Skin epidermis (tissue), 12 donors: ENCODE data around the gene NUDCD3.

Experiments
- H3K27ac ChIP-seq, 21 experiments: fragments of 200-600 bp; sonication (generic) in 11 of 21; one replicate each; pipeline ENCODE4 v1.5.0; 2020; ENCODE audit warnings: mild to moderate bottlenecking in 3 of 21, inconsistent platforms in 2 of 21, moderate library complexity in 2 of 21
- H3K4me3 ChIP-seq, 7 experiments: fragments of 200-600 bp; sonication (generic) in 2 of 7; one replicate each; pipeline ENCODE4 v1.5.0; 2020; ENCODE audit warnings: inconsistent platforms in 2 of 7, mild to moderate bottlenecking in 2 of 7, moderate library complexity in 1 of 7

The NUDCD3 gene

DNA sequence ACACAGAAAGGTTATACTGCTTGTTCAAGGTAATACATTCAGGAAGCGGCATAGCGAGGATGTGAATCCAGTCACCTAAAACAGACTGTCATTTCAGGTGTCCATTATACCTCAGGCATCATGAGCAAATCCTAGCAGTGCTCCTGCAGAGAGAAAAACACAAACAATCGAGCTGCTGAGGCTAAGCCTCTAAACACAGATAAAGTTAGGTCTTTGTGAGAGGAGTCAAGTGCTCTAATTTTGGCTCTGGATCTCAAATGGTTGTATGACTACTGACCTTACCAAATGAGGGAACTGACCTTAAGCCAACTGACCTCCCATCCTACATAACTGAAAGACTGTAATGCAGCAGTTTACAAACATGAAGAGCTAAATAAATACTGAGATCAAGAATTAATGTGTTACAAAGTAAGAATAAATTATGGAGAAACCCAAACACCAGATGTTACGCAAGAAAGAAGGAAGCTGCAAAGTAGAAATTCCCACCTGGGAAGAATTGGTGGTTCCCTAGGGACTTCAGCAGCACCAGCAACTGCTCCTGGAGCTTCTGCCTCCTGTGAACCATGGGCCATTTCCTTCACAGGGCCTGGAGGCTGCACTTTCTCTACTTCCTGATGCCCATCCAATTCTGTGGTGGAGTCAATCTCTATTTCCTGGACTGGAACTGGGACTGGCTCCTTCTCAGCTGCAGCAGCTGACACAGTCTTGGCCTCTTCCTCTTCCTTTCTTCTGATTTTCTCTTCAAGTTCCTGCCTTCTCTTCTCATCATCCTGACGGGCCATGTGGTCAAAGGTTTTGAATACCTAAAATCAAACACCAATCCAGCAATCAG is 5.8 kb downstream of the NUDCD3 start:
- Histone ChIP-seq H3K27ac (no peak overlapping the region), H3K4me3 (no peak overlapping the region)

DNA sequence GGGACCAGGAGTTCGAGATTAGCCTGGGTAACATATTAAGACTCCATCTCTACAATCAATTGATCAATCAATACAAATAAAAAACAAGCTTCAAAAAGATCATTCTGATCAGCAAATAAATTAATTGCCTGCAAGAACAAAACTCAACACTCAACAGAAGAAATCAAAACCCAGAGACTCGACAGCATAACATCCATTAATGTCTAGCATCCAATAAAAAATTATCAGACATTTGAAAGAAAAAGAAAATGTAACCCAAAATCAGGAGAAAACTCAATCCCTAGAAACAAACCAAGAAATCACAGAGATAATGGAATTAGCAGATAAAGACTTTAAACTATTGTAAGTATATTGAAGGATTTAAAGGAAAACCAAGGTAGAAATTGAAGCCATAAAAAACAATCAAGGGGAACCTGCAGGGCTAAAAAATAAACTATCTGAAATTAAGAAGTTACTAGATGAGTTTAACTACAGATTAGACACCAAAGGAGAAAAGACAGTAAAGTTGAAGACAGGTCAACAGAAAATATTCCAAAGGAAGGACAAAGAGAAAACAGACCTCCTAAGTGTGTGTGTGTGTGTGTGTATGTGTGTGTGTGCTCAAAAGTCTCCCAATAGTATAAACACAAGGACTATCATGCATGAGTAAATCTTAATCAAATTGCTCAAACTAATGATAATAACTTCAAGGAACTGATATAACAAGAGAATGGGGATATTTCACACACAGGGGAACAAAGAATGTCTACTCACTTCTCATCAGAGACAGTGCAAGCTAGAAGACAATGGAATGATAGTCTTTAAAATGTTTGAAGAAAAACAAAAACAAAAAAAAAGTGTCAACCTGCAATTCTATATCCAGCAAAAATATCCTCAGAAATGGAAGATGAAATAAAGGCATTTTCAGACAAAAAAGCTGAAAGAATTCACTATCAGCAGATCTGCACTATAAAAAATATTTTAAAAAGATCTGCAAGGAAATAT is 7.7 kb downstream of the NUDCD3 start:
- no peak overlapping the region for H3K4me3 ChIP-seq

DNA sequence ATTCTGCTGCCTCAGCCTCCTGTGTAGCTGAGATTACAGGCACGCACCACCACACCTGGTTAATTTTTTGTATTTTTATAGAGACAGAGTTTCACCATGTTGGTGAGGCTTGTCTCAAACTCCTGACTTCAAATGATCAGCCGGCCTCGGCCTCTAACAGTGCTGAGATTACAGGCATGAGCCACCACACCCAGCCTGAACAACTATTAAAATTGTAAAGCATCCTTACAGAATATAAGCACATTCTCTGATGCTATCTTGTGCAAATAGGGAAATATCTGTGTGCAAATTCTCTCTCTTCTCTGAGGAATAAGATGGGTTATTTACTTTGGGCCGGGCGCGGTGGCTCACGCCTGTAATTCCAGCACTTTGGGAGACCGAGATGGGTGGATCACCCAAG is 12.5 kb downstream of the NUDCD3 start:
- H3K4me3 ChIP-seq, result no peak overlapping the region
- H3K27ac ChIP-seq, result no peak overlapping the region

More for the DNA sequence above, 7.7 kb downstream of the NUDCD3 start:
- no peak overlapping the region for H3K27ac ChIP-seq

DNA sequence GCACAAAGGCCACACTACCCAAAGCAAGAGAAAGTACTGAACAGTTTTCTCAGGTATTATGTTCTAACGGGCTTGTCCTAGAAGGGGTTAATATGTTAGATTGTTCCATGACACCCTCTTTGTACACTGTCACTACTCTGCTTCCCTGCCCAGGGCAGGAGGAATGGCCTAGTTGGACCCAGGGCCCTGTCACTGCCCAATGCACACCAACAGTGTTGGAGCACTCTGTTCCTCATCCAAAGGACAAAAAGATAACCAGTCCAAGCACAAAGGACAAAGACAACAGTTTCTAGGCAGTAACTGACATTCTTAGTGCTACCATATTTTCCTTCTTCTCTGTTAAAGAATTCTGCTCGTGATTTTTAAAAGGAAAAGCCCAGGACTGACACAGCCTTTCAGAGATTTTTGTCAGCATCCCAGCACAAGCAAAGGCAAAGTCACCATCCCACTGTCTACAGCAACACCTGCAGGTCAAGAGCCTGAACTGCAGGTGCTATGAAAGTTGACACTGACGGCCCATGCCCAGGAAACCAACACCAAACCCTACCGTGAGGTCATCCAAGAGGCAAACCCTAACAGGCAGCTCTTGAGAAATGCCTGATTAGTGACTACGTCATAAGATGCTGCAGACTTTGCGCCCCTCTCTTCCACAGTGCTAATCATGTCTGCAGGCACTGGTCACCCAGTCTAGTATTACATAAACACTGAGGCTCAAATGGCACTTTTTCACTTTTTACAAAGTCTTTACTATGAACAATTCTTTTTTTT is 13.2 kb downstream of the NUDCD3 start:
- Histone ChIP-seq H3K4me3 (no peak overlapping the region), H3K27ac (no peak overlapping the region)

DNA sequence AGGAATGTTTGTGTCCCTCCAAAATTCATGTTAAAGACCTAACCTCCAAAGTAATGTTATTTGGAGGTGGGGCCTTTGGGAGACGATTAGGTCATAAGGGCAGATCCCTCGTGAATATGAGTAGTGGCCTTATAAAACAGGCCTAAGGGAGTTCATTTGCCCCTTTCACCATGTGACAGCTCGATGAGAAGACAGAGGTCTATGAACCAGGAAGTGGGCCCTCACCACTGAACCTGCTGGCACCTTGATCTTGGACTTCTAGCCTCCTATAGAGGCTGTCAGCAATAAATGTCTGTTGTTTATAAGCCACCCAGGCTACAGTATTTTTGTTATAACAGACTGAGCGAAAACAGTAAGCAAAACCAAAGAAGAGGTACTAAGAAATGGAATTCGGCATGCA is 14.1 kb downstream of the NUDCD3 start:
- Histone ChIP-seq H3K4me3 (no peak overlapping the region), H3K27ac (no peak overlapping the region)

DNA sequence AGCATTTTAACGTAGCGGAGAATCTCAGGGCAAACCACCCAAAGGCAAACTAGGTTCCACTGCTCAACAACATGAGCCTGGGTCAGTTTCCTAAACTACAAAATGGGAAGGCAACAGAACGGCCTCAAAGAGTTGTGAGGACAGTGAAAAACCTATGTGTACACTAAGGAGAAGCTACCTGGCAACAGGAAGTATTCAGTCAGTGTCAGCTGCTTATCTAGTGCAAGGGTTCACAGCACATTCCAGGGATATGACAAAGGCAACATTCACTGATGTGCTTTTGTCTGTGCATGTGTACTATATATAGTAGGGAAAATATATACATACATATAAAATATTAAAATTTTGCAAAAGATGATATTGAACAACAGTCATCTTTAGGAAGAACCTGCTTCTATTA is 17.2 kb downstream of the NUDCD3 start:
- Histone ChIP-seq H3K4me3 (no peak overlapping the region), H3K27ac (no peak overlapping the region)

DNA sequence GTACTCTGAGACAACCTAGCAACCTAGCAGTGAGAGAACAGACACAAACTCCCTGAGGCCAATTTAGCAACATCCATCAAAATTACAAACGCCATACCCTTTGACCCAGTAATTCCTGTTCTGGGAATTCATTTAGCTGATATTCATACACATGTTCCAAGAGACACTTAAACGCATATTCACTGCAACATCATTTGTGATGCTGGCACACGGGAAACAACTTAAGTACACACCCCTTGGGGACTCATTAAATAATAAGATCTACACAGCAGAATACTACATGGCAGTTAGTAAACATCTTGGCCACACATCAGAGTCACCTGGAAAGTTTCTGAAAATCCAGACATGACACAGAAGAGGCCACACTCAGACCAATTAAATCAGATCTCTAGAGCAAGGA is 17.6 kb downstream of the NUDCD3 start:
- Histone ChIP-seq H3K27ac (no peak overlapping the region), H3K4me3 (no peak overlapping the region)

DNA sequence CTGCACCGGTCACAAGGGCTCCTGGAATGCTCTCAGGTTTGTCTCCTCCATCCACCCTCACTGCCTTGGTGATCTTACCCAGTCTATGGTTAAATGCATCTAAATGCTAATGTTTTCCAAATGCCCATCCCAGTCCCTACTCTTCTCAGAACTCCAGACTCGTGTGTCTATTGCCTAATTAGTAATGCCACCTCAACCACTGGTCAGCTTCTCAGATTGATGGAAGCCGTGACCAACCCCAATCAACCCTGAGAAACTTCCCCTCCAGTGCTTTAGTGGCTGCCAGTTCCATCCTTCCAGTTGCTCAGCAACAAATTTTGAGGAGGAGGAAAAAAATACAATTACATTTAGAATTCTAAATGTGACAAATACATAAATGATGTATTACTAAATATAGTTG is 18.6 kb downstream of the NUDCD3 start:
- Histone ChIP-seq H3K4me3 (no peak overlapping the region), H3K27ac (no peak overlapping the region)

DNA sequence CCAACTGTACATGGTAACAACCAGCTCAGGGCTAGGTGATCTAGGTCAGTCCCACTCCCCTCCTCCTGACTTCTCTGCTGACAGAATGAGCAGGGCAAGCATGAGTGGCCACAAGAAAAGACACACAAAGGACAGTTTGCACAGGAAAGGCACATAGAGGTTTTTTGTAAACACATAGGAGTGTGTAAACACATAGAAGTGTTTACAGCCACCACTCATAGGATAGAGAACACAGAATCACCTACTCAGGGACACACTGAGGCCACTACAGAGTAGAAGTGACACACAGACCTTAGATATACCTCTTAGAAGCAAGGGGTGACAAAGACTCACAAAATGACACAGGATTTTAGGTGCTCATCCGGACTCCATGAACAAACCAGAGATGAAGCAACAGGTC is 19.0 kb downstream of the NUDCD3 start:
- no peak overlapping the region for H3K27ac ChIP-seq
- H3K4me3 ChIP-seq, result no peak overlapping the region

DNA sequence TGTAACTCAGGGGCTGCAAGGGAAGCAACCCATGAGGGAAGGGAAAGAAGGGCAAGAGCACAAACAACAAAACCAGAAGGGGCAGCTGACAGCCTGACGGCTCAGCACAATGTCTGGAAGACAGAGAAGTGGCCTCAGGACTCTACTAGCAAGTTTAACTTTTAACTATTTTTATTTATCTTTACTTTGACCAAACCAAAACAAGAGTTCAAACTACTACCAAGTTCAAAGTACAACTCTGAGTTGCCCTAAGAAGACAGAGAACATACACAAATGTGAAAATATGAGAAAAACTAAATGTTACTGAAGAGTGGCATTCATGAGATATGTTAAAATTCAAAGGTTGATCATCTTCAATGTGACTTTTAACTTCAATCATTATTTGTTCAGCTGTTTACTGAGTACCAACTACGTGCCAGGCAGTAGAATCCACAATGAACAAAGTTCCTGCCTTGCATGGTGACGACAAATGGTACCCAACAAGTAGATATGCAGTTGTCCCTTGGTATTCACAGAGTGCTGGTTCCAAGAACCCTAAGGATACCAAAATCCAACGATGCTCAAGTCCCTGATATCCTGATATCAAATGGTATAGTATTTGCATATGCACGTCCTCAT is 19.7 kb downstream of the NUDCD3 start:
- Histone ChIP-seq H3K27ac (no peak overlapping the region), H3K4me3 (no peak overlapping the region)

DNA sequence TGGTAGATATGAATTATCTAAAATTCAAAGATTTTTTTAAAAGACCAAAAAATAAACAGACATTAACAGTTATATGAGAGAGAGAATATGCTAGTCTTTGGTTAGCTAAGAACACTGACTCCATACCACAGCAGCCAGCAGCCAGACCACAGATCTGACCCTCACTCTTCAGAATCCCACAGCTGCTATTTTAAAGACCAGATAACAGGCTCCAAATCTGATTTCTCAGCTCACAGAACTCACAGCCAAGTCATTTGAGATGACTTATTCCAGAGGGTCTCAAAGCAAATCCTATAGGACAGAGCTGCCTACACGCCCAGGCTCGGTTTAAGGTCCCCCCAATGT is 20.4 kb downstream of the NUDCD3 start:
- Histone ChIP-seq H3K27ac (no peak overlapping the region), H3K4me3 (no peak overlapping the region)

DNA sequence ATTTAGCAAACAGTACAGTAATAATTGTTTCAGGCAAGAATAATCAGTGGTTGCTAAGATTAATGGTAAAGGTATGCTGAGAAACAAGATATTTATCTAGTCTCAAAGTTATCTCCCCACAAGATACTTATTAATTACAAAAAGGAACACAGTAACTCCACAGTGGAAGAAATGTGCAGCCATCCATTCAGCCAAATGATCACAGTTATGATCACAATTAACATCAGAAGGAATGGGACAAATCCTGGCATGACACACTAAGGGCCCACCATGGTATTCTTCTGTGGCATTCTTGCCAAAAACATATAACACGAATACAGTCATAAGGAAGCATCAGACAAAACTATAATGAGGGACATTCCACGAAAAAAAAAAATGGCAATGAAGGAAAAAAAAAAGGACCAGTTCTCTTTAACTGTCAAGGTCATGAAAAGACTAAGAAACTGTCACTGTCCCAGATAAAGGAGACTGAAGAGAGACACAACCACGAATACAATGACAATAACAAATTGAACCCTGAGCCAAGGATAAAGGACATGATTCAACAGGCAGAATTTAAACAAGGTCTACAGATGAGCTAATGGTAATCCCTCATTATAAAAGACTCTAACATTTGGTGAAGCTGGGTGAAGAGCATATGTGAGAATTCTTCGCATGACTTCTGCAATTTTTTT is 20.9 kb downstream of the NUDCD3 start:
- Histone ChIP-seq H3K27ac (no peak overlapping the region), H3K4me3 (no peak overlapping the region)

DNA sequence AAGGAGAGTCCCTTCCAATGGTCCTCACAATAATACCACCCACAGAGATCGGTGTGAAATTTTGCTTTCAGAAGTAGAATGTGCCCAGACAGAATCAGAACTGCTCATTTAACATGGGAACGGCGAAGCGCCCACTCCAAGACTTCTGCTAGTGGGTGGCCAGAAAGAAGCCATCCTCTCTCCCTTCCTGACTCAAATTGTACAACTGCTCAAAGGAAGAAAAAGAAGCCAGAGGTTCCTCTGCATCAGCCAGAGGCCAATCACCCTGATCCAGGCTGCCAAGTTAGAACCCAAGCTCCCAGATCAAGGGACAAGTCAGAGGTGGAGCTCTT is 23.3 kb downstream of the NUDCD3 start:
- Histone ChIP-seq H3K4me3 (no peak overlapping the region), H3K27ac (no peak overlapping the region)

DNA sequence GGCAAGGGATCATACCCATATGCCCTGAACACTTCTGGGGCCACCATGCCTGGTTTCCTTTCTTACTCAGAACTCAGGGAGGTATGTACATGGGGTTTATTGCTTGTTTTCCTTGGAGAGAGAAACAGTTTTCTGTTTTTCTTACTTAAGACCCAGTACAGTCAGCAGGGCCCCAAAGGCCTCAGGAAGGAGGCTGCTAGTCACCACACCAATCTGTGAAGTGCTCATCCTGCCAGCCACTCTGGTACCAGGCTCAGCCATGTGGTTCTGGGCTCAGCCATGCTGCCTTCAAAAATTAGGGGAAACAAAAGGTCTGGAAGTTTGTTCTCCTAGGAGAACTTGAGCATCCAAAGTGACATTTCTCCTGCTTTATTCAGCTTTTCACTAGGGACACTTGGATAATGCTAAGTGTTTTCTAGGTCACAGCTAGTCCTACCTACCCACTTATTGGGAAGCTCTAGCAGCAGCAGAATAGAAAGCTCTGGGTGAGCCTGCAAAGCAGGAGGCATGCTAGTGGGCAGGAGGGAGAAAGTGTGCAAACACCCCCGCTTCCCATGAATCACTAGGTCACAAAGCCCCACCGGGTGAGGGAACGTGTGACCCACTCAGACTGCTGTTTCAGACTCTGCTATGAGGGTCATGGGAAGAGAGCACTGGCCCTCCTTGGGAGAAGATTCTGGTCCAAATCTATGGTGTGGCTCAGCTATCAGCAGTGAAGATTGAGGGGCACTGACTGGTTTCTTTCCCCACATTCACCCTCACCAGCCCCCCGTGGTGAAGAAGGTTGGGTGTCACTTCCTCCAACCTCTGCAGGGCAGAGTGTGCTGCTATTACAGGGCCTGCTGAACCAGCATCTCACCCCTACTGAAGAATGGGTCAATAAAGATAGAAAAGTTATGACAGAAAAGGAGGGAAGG is 23.9 kb downstream of the NUDCD3 start:
- no peak overlapping the region for H3K4me3 ChIP-seq
- H3K27ac ChIP-seq, result no peak overlapping the region

DNA sequence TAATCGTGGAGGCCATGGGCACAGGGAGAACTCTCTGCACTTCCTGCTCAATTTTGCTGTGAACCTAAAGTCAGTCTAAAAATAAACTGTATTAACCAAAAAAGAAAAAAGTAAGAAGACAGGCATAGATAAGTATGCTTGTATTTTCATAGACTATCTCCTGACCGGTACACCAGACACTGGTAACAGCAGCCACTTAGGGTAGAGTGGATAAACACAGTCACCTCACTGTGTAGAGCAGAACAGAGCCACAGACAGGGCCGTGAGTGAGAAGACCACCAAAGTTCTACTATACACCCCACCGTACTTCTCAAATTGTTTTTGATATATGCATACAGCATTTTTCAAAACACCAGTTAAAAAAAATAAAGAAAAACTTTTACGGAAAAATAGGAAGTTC is 25.0 kb downstream of the NUDCD3 start:
- H3K4me3 ChIP-seq, result no peak overlapping the region
- no peak overlapping the region for H3K27ac ChIP-seq

DNA sequence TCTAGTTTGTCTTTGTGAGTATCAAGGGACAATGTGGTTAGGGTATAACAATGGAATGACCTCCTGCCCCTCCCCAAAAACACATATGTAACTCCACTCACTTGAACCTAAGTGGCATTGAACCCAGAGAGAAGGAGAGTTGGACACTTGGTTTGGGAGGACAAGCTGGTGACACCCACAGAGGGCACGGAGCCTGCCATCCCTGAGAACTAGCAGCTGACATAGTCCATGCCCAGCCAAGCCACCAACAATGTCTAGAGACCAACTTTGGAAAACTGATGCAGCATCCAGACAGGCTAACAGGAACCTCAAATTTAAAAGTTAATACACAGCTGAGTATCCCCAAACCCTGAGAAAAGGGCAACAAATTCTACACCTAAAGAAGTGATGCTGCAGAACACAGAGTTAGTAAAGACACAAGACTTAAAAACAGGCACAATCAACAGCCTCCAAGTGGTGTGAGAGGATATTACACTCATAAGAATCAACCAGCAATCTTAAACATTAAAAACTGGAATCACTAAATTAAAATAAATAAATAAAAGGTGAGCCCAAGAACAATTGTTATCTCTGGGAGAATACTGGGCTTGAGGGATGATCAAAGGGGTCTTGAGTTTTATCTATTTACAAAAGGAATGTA is 27.2 kb downstream of the NUDCD3 start:
- Histone ChIP-seq H3K27ac (no peak overlapping the region), H3K4me3 (no peak overlapping the region)

DNA sequence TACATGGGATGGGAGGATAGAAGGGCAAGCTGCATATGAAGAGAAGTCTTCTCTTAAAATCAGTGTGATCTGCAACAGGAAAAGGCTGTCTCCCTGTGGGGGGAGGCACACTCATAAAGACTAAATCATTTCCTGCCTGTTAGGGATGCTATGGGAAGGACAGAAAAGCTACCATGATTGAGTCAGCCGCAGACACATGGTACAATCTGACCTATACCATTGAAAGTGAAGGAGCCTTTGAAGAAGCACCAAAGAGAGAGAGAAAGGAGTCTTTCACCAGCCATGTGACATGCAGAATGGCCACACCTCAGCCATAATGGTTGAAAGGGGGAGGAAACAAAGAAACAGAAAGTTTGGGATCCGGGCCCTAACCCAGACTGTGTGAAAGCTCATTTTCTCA is 29.1 kb downstream of the NUDCD3 start:
- H3K4me3 ChIP-seq, result no peak overlapping the region
- no peak overlapping the region for H3K27ac ChIP-seq

DNA sequence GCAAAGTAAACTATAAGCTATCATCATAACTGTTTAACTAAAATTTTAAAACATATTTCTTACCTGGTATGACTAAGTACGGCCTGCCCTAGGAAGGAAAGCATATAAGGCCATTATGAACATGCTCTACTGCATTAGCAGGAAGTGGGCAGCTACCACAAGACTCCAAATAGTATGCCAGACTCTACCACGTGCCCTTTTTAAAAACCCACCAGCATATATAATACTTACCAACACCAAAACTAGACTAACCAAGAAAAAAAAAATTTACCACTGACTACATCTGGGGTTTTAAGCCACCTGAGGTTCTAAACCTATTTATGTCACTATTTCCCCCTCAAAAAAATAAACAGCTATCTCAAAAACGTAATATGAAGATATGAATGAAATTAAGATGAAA is 30.1 kb downstream of the NUDCD3 start:
- Histone ChIP-seq H3K4me3 (no peak overlapping the region), H3K27ac (no peak overlapping the region)
